COLO829 (cell line): ENCODE results near the gene THSD4.
"Not testable (repeated sequence)": the region's sequence is repeated elsewhere in the genome, so short reads cannot be mapped to it uniquely, and the experiment has no call there.

Experiments
- DNase-seq: peaks from one replicate; pipeline ENCODE4 v3.0.0; 2012; ENCODE audit warnings: low spot score

THSD4 gene

DNA sequence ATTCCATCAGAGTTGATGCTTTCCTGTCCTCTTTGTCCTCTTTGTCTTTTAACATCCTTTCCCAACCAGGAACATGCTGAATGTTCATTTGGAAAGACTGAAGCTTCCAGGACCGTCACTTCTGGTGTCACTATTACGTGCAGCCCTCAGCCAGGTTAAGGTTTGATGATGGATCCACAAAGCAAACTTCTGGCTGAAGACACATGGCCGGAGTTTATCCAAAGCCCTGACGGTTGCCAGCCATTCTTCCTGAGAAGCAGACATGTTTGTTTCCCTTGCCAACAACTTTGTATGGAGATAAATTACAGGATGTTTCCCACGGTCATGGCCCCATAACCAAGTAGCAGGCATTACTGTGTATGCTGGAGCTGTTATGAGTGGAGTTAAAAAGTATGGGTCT lies 236.9 kb downstream of the THSD4 start:
- no peak for DNase-seq

DNA sequence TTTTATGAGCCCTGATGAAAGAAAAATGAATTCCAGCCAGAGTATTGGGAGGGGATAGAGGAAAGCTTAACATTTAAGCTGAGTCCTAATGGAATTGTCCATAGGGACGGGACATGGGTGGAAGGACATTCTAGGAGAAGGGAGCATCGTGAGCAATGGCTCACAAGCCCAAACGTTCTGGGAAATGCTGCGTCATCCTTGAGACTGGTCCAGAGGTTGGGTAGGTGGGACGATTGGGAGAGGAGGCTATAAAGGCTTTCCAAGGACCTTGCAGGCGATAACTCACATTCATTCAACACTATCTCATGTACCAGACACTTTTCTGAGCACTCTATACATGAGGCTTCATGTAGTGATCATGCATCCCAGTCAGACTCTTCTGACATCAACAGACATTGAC lies 237.5 kb downstream of the THSD4 start:
- DNase-seq, result no peak

- DNase-seq, result no peak
These were observed 237.9 kb downstream of the THSD4 start for GRCh38 chr15:71353171-71353570.

GRCh38 chr15:71355268-71355667 lies 240.0 kb downstream of the THSD4 start:
- no peak for DNase-seq

GRCh38 chr15:71357321-71357732 lies 242.1 kb downstream of the THSD4 start:
- DNase-seq, result no peak

DNA sequence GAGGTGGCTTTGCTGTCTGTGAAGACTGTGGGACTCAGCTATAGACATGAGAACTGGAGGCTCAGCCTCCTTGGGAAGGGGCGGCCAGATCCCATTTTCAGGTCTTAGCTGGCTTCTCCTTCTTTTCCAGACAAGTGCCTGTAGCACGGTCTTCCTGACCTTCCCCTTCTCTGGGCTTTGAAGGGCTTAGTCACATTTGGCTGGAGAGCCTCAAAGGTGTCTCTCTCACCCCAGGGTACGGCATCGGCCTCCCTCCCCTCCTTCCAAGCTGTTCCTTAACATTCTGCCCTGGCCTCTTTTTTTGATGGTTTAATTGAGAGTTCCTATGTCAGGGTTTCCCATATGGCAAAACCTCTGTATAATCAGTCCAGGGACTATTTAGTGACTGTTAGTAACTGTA lies 242.7 kb downstream of the THSD4 start:
- DNase-seq, result no peak

- no peak for DNase-seq
These were observed 244.0 kb downstream of the THSD4 start for GRCh38 chr15:71359246-71359645.

DNA sequence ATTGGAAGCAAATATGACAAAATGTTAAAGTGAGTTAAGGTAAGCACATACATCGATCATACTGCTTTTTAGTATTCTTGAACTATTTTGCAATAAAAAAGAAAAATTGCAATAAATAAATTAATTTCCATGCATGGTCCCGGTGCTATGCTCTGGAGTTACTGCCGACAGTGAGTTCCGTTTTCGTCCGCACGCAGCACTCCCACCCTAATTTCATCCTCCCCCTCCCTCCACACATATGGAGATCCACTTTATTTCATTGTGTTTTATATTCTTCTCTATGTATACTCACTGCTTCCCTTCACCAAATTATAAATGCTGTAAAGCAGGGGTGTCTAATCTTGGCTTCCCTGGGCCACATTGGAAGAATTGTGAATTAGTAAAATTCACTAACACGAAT lies 247.3 kb downstream of the THSD4 start:
- DNase-seq, result no peak

DNA sequence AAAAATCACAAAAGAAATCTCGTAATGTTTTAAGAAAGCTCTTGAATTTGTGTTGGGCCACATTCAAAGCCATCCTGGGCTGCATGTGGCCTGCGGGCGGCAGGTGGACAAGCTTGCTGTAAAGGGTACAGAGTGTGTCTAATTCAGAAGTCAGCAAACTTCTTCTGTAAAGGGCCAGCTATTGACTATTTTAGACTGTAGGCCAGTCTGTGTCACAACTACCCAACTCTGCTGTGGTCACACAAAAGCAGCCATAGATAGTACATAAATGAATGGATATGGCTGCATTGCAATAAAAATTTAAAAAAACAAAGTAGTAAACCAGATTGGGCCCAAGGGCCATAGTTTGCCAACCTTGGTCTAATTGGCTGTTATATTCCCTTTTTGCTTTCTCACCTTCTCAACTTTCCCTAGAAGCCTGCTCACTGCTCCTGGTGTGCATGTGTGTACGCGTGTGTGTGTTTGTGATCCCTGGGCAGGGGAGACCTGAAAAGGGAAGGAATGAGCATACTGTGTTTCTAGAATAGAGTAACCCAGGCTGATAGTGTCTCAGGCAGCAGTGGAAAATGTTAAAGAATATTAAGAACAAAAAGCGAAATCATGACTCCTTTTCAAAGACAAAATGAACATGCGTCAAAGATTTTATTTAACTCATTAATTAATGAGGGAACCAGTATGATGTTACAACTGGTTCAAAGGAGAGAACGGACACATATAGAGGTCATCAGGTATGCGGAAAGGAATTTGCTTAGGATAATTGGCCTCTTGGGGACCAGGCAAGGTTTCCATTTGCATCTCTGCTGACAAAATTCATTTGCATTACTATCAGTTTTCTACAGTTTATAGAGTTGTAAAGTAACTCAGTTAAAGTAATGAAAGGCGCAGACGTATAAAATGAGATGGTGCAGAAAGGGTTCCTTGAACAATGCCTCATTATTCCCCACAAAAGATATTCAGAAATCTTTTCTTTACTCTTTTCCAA lies 248.0 kb downstream of the THSD4 start:
- no peak for DNase-seq

DNA sequence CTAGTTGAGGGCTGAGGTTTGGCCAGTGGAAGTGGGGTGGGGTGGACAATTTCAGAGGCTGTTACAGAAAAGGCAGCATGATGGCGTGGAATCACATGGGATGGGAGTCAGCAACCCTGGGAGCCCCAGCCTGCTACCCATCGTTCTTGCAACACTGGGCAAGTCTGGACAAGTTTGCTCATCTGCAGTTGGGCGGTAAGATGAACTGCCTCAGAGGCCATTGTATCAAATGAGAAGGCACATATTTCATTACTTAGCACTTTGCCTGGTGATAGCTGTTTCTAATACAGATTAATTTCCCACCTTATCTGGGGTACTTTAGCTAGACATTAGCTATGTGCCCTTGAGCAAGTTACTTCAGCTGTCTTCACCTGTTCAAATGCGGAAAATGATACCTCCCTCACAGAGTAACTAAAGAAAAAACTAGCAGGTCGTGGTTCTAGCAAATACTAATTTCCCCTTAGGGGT lies 248.9 kb downstream of the THSD4 start:
- DNase-seq, result no peak

GRCh38 chr15:71366522-71366921 lies 251.3 kb downstream of the THSD4 start:
- no peak for DNase-seq

GRCh38 chr15:71366926-71367325 lies 251.7 kb downstream of the THSD4 start:
- DNase-seq, result no peak

DNA sequence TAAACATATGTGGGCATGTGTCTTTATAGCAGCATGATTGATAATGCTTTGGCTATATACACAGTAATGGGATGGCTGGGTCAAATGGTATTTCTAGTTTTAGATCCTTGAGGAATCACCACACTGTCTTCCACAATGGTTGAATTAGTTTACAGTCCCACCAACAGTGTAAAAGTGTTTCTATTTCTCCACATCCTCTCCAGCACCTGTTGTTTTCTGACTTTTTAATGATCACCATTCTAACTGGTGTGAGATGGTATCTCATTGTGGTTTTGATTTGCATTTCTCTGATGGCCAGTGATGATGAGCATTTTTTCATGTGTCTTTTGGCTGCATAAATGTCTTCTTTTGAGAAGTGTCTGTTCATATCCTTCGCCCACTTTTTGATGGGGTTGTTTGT lies 252.5 kb downstream of the THSD4 start:
- not testable (repeated sequence) for DNase-seq

DNA sequence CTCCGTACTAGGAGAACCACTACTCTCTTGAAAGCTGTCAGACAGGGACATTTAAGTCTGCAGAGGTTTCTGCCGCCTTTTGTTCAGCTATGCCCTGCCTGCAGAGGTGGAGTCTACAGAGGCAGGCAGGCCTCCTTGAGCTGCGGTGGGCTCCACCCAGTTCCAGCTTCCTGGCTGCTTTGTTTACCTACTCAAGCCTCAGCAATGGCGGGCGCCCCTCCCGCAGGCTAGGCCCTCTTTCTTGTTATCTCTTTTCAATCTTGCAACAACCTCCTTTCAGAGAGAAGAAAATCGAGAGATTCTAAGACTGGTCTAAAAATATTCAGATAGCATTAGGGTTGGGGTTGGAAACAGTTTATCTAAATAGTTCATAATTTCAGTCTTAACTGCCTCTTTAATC lies 257.5 kb downstream of the THSD4 start:
- DNase-seq, result not testable (repeated sequence)

GRCh38 chr15:71373917-71374316 lies 258.6 kb downstream of the THSD4 start:
- no peak for DNase-seq

GRCh38 chr15:71374607-71375352 lies 259.5 kb downstream of the THSD4 start:
- DNase-seq, result no peak

DNA sequence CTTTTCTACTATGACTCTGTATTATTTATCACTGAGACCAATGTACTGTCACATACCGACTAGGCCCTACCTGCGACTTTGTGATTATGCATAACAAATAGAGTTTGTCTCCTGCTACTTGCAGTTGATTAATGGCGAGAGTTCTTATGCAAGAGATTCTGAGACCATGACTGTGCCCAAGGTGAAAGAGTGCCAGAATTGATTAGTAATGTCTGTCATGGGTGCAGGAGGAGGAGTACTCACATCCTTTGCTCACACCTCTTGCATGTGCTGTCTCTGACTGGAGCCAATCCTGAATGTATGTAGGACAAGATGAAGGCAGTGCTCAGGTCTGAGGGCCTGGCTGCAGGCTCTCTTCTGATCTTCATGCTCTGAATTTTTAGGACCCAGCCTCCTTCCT lies 260.7 kb downstream of the THSD4 start:
- no peak for DNase-seq

DNA sequence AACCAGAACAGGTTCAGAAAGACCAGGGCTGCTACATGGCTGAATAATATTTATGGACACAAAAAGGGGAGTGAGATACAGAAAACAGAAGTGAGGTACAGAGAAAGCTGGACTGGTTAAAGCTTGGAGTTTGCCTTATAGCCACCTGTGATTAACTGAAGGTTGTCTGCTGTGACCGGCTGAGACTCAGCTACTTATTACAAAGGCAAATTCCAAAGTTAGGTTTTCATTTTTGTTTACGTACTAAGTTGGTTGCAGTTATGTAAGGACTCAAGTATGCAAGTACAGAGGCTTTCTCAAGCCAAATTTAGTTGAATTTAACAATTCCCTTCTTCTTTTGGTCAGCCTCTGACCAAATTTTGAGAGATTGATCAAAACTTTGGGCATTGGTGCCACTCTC lies 264.6 kb downstream of the THSD4 start:
- no peak for DNase-seq

GRCh38 chr15:71380345-71380744 lies 265.1 kb downstream of the THSD4 start:
- no peak for DNase-seq

DNA sequence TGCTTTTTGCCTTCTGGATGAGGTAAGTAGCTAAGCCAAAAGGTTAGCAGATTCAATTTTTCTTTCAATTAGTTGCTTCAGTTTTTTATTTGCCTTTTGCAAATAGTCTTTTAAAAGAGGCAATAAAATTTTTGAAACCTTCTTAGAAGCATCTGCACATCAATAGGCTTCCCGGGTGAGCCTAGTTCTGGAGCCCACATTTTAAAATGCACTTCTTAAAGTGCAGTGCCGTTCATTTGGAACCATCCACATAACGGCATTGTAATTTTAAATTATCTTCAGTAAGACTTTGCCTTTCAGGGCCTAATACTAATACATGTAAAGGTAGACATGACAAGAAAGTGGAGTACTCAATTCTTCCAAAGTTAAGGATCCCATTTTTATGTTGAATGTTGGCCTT lies 269.2 kb downstream of the THSD4 start:
- no peak for DNase-seq

- no peak for DNase-seq
These were observed 269.8 kb downstream of the THSD4 start for GRCh38 chr15:71385026-71385425.

DNA sequence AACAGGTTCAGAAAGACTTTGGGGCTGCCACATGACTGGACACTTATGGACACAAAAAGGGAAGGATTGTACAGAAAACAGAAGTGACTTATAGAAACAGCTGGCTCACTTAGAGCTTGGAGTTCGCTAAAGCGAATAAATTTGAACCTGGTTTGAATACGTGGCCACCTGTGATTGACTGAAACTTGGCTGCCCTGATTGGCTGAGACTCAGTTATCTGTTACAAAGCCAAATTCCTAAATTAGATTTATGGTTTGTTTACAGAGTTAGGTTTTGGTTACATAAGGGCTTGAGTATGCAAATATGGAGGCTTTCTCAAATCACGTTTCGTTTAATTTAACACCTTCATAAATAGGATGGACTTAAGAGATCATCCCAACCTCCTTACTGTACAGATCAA lies 270.2 kb downstream of the THSD4 start:
- DNase-seq, result no peak

- DNase-seq, result no peak
These were observed 270.7 kb downstream of the THSD4 start for GRCh38 chr15:71386005-71386404.
